ENCODE data around the gene PCGF2. TPM values are rescaled to one million over a fixed set of nuclear protein-coding genes. Genes with fewer than 3 reads are reported as not detected.
A peak's percentile ranks its signal among the peaks of the same experiment; 100 is the strongest.

Gene PCGF2
- total RNA-seq, 1 experiment from 2014 or later: 43.9 TPM

DNA sequence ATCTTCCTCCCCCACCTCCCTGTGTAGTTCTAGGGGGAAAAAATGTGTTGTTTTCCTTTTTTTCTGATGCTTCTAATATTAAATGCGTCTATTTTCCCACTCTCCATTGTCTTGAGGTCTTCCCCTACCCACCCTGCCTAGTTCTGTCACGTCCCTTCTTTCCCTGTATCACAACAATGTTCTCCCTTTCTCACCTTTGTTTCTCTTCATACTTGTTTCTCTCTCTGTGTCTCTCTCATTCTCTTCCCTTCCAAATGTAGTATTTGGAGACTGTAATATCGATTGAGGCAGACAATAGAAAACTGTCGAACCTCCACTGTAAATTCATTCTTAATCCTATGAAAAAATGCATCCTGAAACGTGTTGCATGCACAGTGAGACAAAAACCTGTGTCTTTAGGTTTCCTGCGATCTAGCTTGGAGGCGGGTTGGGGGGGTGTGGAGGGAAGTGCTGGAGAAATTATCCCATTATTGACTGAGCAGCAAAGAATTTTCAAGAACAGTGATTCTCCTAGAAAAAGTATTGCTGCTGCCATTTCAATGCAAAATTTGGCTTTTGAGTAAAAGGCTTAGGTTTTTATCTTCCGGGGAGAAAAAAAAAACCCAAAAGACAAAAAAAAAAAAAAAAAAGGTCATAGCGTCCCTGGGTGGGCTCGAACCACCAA is 3.1 kb upstream of the PCGF2 start:
- Histone ChIP-seq H3K36me3 (ENCODE audit: control insufficient read depth, insufficient read depth, low read length) (peaks cover 7% of the 10 kb centered on the region), H3K4me1 (ENCODE audit: control insufficient read depth, insufficient read depth, low read length) (peaks cover 2% of the 10 kb centered on the region; the same call in 1 of the 2 replicates), H3K9me3 (ENCODE audit: control insufficient read depth, insufficient read depth, low read depth, low read length) (no peaks in the 10 kb centered on the region), H3K27ac (ENCODE audit: low read length) (peak overlapping the region; percentile 96), H3K4me3 (ENCODE audit: low read depth in 2 of 2, low read length in 2 of 2) (peak overlapping the region; percentile 76 to 90), H3K27me3 (ENCODE audit: control insufficient read depth, insufficient read depth, low read length) (no peaks in the 10 kb centered on the region)
- TF ChIP-seq, protein P1, sequence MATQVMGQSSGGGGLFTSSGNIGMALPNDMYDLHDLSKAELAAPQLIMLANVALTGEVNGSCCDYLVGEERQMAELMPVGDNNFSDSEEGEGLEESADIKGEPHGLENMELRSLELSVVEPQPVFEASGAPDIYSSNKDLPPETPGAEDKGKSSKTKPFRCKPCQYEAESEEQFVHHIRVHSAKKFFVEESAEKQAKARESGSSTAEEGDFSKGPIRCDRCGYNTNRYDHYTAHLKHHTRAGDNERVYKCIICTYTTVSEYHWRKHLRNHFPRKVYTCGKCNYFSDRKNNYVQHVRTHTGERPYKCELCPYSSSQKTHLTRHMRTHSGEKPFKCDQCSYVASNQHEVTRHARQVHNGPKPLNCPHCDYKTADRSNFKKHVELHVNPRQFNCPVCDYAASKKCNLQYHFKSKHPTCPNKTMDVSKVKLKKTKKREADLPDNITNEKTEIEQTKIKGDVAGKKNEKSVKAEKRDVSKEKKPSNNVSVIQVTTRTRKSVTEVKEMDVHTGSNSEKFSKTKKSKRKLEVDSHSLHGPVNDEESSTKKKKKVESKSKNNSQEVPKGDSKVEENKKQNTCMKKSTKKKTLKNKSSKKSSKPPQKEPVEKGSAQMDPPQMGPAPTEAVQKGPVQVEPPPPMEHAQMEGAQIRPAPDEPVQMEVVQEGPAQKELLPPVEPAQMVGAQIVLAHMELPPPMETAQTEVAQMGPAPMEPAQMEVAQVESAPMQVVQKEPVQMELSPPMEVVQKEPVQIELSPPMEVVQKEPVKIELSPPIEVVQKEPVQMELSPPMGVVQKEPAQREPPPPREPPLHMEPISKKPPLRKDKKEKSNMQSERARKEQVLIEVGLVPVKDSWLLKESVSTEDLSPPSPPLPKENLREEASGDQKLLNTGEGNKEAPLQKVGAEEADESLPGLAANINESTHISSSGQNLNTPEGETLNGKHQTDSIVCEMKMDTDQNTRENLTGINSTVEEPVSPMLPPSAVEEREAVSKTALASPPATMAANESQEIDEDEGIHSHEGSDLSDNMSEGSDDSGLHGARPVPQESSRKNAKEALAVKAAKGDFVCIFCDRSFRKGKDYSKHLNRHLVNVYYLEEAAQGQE (IDR thresholded peaks at IDR 0.05; ENCODE audit: insufficient read depth in 1 of 2, low read depth in 2 of 2, low read length in 1 of 2): no peak
- no peak for TF ChIP-seq POLR2AphosphoS5 (IDR thresholded peaks at IDR 0.05; ENCODE audit: low read depth, low read length)
- TF ChIP-seq SIN3A (IDR thresholded peaks at IDR 0.05; ENCODE audit: borderline replicate concordance, insufficient read depth, low read depth, low read length): no peak
- TF ChIP-seq, protein P2, sequence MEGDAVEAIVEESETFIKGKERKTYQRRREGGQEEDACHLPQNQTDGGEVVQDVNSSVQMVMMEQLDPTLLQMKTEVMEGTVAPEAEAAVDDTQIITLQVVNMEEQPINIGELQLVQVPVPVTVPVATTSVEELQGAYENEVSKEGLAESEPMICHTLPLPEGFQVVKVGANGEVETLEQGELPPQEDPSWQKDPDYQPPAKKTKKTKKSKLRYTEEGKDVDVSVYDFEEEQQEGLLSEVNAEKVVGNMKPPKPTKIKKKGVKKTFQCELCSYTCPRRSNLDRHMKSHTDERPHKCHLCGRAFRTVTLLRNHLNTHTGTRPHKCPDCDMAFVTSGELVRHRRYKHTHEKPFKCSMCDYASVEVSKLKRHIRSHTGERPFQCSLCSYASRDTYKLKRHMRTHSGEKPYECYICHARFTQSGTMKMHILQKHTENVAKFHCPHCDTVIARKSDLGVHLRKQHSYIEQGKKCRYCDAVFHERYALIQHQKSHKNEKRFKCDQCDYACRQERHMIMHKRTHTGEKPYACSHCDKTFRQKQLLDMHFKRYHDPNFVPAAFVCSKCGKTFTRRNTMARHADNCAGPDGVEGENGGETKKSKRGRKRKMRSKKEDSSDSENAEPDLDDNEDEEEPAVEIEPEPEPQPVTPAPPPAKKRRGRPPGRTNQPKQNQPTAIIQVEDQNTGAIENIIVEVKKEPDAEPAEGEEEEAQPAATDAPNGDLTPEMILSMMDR (IDR thresholded peaks at IDR 0.05): no peak
- CTCF ChIA-PET: interaction anchor here (0.7 kb wide), 1 partner anchor 15 kb away, joined by 17 read pairs; no protein-coding TSS in a partner anchor
- BruUV-seq (replicated peaks): no TSS peak
- intact Hi-C loops (cut with micrococcal nuclease; ENCODE audit: unreplicated experiment): no loop called here
- in situ Hi-C loops (cut with HindIII; ENCODE audit: low pct_unique_long_range_greater_than_20kb, low sequenced_read_pairs): no loop called here
- POLR2A ChIA-PET: no interaction called here
- no peak for ATAC-seq
- DNase-seq (ENCODE audit: low read depth, low spot score): no peak

DNA sequence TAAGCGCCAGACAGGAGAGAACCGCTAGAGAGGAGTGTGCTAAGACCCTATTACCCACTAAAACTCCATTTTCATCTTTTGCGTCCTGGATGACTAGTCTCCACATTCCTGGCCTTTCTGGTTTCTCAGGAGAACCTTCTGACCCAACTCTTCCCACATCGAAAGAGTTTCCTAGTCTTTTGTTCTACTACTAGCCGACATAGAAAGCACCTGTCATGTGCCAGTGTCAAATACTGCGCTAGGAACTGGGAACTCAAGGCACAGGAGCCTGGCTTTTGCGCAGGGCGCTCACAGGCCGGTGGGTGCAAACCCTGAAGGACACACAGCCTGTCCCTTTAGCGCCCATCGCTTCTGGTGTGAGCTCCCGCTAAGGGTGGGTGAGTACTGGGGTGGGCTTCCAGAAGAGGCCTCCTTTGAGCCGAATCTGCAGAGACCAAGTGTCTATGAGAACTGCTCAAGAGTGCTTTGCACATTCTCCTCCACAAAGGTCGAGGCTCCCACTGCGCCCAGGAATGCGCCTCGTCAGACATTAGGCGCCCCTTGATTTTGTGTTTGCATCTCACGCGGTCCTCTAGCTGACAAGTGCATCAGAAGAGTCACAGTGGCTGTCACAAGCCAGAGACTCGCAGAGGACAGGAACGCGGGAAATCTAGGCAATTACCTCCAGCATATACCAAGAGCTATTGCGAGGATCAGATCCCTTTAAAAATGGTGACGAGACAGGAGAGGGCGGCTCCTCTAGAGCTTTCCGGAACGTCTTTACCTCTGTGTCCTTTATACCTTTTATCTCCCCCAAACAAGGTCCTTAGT is 2.4 kb upstream of the PCGF2 start:
- ChIA-PET POLR2A (no interaction called here), CTCF (no interaction called here)
- TF ChIP-seq SIN3A (IDR thresholded peaks at IDR 0.05; ENCODE audit: borderline replicate concordance, insufficient read depth, low read depth, low read length): peak; percentile 55; the same call in 1 of the 2 replicates
- TF ChIP-seq, protein P2 (IDR thresholded peaks at IDR 0.05): no peak
- TF ChIP-seq, protein P1 (IDR thresholded peaks at IDR 0.05; ENCODE audit: insufficient read depth in 1 of 2, low read depth in 2 of 2, low read length in 1 of 2): no peak
- ATAC-seq (no peak), DNase-seq (ENCODE audit: low read depth, low spot score) (no peak)
- H3K27ac ChIP-seq (ENCODE audit: low read length): peak overlapping the region; percentile 96
- H3K4me3 ChIP-seq (ENCODE audit: low read depth in 2 of 2, low read length in 2 of 2): peak overlapping the region; percentile 76 to 90
- intact Hi-C loops (cut with micrococcal nuclease; ENCODE audit: unreplicated experiment): no loop called here
- peaks cover 10% of the 10 kb centered on the region for H3K4me1 ChIP-seq (ENCODE audit: control insufficient read depth, insufficient read depth, low read length)
- BruUV-seq (replicated peaks): no TSS peak
- peaks cover 2% of the 10 kb centered on the region; the same call in 1 of the 2 replicates for H3K36me3 ChIP-seq (ENCODE audit: control insufficient read depth, insufficient read depth, low read length)
- in situ Hi-C loops (cut with HindIII; ENCODE audit: low pct_unique_long_range_greater_than_20kb, low sequenced_read_pairs): no loop called here
- H3K9me3 ChIP-seq (ENCODE audit: control insufficient read depth, insufficient read depth, low read depth, low read length): no peaks in the 10 kb centered on the region
- H3K27me3 ChIP-seq (ENCODE audit: control insufficient read depth, insufficient read depth, low read length): no peaks in the 10 kb centered on the region
